Common myeloid progenitor, CD34-positive (primary cell): ENCODE results near the gene EZH2.
A peak's percentile ranks its signal among the peaks of the same experiment; 100 is the strongest.

Experiments used
- CTCF ChIA-PET: fragments of 350-600 bp; sonication (Branson Sonifier 250); formaldehyde crosslinking; loops from one replicate; lab custom pipeline; 2021; ENCODE audit warnings: antibody characterized with exemption; lab: Charles Lee
- POLR2A ChIA-PET: fragments of 350-600 bp; sonication (Branson Sonifier 250); formaldehyde crosslinking; loops from one replicate; lab custom pipeline; 2021; ENCODE audit warnings: antibody characterized with exemption; lab: Charles Lee
- DNase-seq, 3 donors: peaks; one replicate each; pipeline versions ENCODE4 v3.0.0 to v3.0.0-alpha.2; 2013
- H3K27ac ChIP-seq, 2 experiments: 1 replicate in 1 of 2; 2 replicates in 1 of 2; pipeline ENCODE4 v1.7.0; 2013; ENCODE audit warnings: inconsistent platforms in 2 of 2, low read length in 2 of 2, mild to moderate bottlenecking in 2 of 2, low read depth in 1 of 2, moderate library complexity in 1 of 2; ENCODE audit not compliant: severe bottlenecking in 2 of 2, insufficient read depth in 1 of 2, poor library complexity in 1 of 2
- H3K27me3 ChIP-seq, 5 experiments: replicated peaks in 2 of 5; 1 replicate in 3 of 5; 2 replicates in 2 of 5; pipeline versions ENCODE4 v1.6.1 to v1.7.0; 2013; ENCODE audit warnings: low read length in 4 of 5, mild to moderate bottlenecking in 2 of 5, moderate library complexity in 2 of 5, inconsistent platforms in 1 of 5; ENCODE audit not compliant: insufficient read depth in 5 of 5, control insufficient read depth in 4 of 5
- H3K36me3 ChIP-seq, 4 experiments: 1 replicate in 2 of 4; 2 replicates in 2 of 4; pipeline versions ENCODE4 v1.6.1 to v1.7.0; 2013; ENCODE audit warnings: low read length in 3 of 4, control low read depth in 1 of 4, mild to moderate bottlenecking in 1 of 4; ENCODE audit not compliant: control insufficient read depth in 4 of 4, insufficient read depth in 4 of 4
- H3K4me1 ChIP-seq, 4 experiments: 1 replicate in 3 of 4; 2 replicates in 1 of 4; pipeline versions ENCODE4 v1.6.1 to v1.7.1; 2013; ENCODE audit warnings: low read length in 3 of 4, mild to moderate bottlenecking in 3 of 4, control low read depth in 1 of 4, inconsistent platforms in 1 of 4, moderate library complexity in 1 of 4; ENCODE audit not compliant: control insufficient read depth in 4 of 4, insufficient read depth in 4 of 4; ENCODE audit errors: control extremely low read depth in 1 of 4
- H3K4me3 ChIP-seq, 7 experiments: 1 replicate in 4 of 7; 2 replicates in 3 of 7; pipeline versions ENCODE4 v1.5.1 to v1.7.0; 2013; ENCODE audit warnings: mild to moderate bottlenecking in 7 of 7, low read length in 6 of 7, moderate library complexity in 6 of 7, inconsistent platforms in 2 of 7, low read depth in 2 of 7, control low read depth in 1 of 7; ENCODE audit not compliant: insufficient read depth in 4 of 7, control insufficient read depth in 1 of 7; ENCODE audit errors: extremely low read depth in 1 of 7
- H3K9me3 ChIP-seq, 5 experiments: 1 replicate in 4 of 5; 2 replicates in 1 of 5; pipeline versions ENCODE4 v1.6.1 to v1.7.1; 2013; ENCODE audit warnings: low read length in 4 of 5, mild to moderate bottlenecking in 2 of 5, inconsistent platforms in 1 of 5, low read depth in 1 of 5, moderate library complexity in 1 of 5; ENCODE audit not compliant: control insufficient read depth in 4 of 5, insufficient read depth in 2 of 5; ENCODE audit errors: control extremely low read depth in 1 of 5
- WGBS: methylation state at CpG from one replicate; pipeline ENCODE4 v1.1.5; 2013; ENCODE audit not compliant: insufficient coverage; 5-methylcytosine and 5-hydroxymethylcytosine counted together

The EZH2 gene

GRCh38 chr7:148819697-148820360 lies 64.3 kb downstream of the EZH2 start:
- 100% methylated on average over 2 of the region's 6 CpGs for WGBS
- no peak overlapping the region for H3K4me3 ChIP-seq
- DNase-seq, result no peak
- CTCF ChIA-PET, result interaction anchor here (1.2 to 1.4 kb wide), 2 partner anchors 13 to 14 kb away, joined by 3 to 4 read pairs; no protein-coding TSS in a partner anchor
- H3K27me3 ChIP-seq, result no peaks in the 10 kb centered on the region
- H3K36me3 ChIP-seq, result peaks cover 20 to 66% (median 35%) of the 10 kb centered on the region in 4 experiments
- POLR2A ChIA-PET, result no interaction called here
- H3K4me1 ChIP-seq, result no peaks in the 10 kb centered on the region
- H3K9me3 ChIP-seq, result peaks cover 0 to 2% (median 0%) of the 10 kb centered on the region in 5 experiments
- no peak overlapping the region for H3K27ac ChIP-seq

GRCh38 chr7:148815612-148816011 lies 68.5 kb downstream of the EZH2 start:
- no peaks in the 10 kb centered on the region for H3K27me3 ChIP-seq
- ChIA-PET CTCF (interaction anchor here (1.5 kb wide), 1 partner anchor 17 kb away, joined by 3 read pairs; no protein-coding TSS in a partner anchor), POLR2A (no interaction called here)
- H3K4me3 ChIP-seq, result no peak overlapping the region
- no peaks in the 10 kb centered on the region for H3K4me1 ChIP-seq
- peaks cover 26 to 82% (median 48%) of the 10 kb centered on the region in 4 experiments for H3K36me3 ChIP-seq
- no peak for DNase-seq
- no peak overlapping the region for H3K27ac ChIP-seq
- H3K9me3 ChIP-seq, result peaks cover 0 to 2% (median 0%) of the 10 kb centered on the region in 5 experiments
- WGBS, result 97% methylated on average over 2 of the region's 3 CpGs

- H3K27me3 ChIP-seq, result no peaks in the 10 kb centered on the region
- no peak overlapping the region for H3K27ac ChIP-seq
- CTCF ChIA-PET, result interaction anchor here (1.5 kb wide), 1 partner anchor 17 kb away, joined by 3 read pairs; no protein-coding TSS in a partner anchor
- H3K4me3 ChIP-seq, result no peak overlapping the region
- H3K36me3 ChIP-seq, result peaks cover 26 to 86% (median 52%) of the 10 kb centered on the region in 4 experiments
- POLR2A ChIA-PET, result no interaction called here
- H3K4me1 ChIP-seq, result no peaks in the 10 kb centered on the region
- DNase-seq, result no peak
- peaks cover 0 to 2% (median 0%) of the 10 kb centered on the region in 5 experiments for H3K9me3 ChIP-seq
- 98% methylated on average over 9 of the region's 10 CpGs for WGBS
These were observed 69.0 kb downstream of the EZH2 start for GRCh38 chr7:148814922-148815559.

GRCh38 chr7:148813890-148814289 lies 70.2 kb downstream of the EZH2 start:
- CTCF ChIA-PET, result interaction anchor here (1.5 kb wide), 1 partner anchor 13 kb away, joined by 3 read pairs; no protein-coding TSS in a partner anchor
- no peak for DNase-seq
- POLR2A ChIA-PET, result interaction anchor here (0.6 kb wide), 1 partner anchor 22 kb away, joined by 4 read pairs; no protein-coding TSS in a partner anchor

GRCh38 chr7:148811892-148812291 lies 72.2 kb downstream of the EZH2 start:
- WGBS, result 98% methylated on average over 4 of the region's 4 CpGs
- Histone ChIP-seq H3K4me1 (no peaks in the 10 kb centered on the region), H3K9me3 (no peaks in the 10 kb centered on the region), H3K27me3 (no peaks in the 10 kb centered on the region), H3K4me3 (no peak overlapping the region), H3K27ac (no peak overlapping the region), H3K36me3 (peaks cover 20 to 91% (median 63%) of the 10 kb centered on the region in 4 experiments)
- POLR2A ChIA-PET, result no interaction called here
- CTCF ChIA-PET, result no interaction called here
- DNase-seq, result no peak

More at GRCh38 chr7:148813890-148814289, 70.2 kb downstream of the EZH2 start:
- H3K27ac ChIP-seq, result no peak overlapping the region
- peaks cover 25 to 89% (median 55%) of the 10 kb centered on the region in 4 experiments for H3K36me3 ChIP-seq
- 100% methylated on average over 9 of the region's 9 CpGs for WGBS
- H3K27me3 ChIP-seq, result no peaks in the 10 kb centered on the region
- no peaks in the 10 kb centered on the region for H3K4me1 ChIP-seq
- peaks cover 0 to 2% (median 0%) of the 10 kb centered on the region in 5 experiments for H3K9me3 ChIP-seq
- H3K4me3 ChIP-seq, result peak overlapping the region in 1 of 7 experiments; percentile 39

- Histone ChIP-seq H3K4me1 (no peaks in the 10 kb centered on the region), H3K9me3 (no peaks in the 10 kb centered on the region), H3K4me3 (no peak overlapping the region), H3K27ac (no peak overlapping the region), H3K36me3 (peaks cover 17 to 84% (median 59%) of the 10 kb centered on the region in 4 experiments), H3K27me3 (no peaks in the 10 kb centered on the region)
- CTCF ChIA-PET, result no interaction called here
- DNase-seq, result no peak
- POLR2A ChIA-PET, result interaction anchor here (0.7 kb wide), 1 partner anchor 154 kb away, joined by 3 read pairs; no protein-coding TSS in a partner anchor
- 79% methylated on average over 3 of the region's 4 CpGs for WGBS
These were observed 74.2 kb downstream of the EZH2 start for GRCh38 chr7:148809856-148810255.

GRCh38 chr7:148807436-148807835 lies 76.7 kb downstream of the EZH2 start:
- WGBS, result no CpG with 5 or more reads among the region's 4 CpGs
- ChIA-PET CTCF (no interaction called here), POLR2A (no interaction called here)
- Histone ChIP-seq H3K36me3 (peaks cover 17 to 63% (median 53%) of the 10 kb centered on the region in 4 experiments), H3K4me1 (no peaks in the 10 kb centered on the region), H3K27me3 (no peaks in the 10 kb centered on the region), H3K4me3 (no peak overlapping the region), H3K9me3 (no peaks in the 10 kb centered on the region), H3K27ac (no peak overlapping the region)
- no peak for DNase-seq
